Lung (tissue), 12 donors: ENCODE results near the gene CABLES1. TPM values are rescaled to one million over a fixed set of nuclear protein-coding genes. Genes with fewer than 3 reads are reported as not detected.

Experiments
- ATAC-seq: fragments of 200-7000 bp; cut with Tn5 transposase; one replicate; pipeline ENCODE4 v1.9.1; 2020; ENCODE audit warnings: moderate number of reproducible peaks; ENCODE audit not compliant: insufficient read depth, low FRiP score
- DNase-seq, 3 donors: peaks; one replicate each; pipeline ENCODE4 v3.0.0-alpha.2; 2013 to 2017
- H3K27ac ChIP-seq, 2 donors: one replicate each; pipeline ENCODE4 v1.5.1; 2013; ENCODE audit warnings: mild to moderate bottlenecking in 2 of 2, moderate library complexity in 2 of 2, control low read depth in 1 of 2, inconsistent platforms in 1 of 2, low read depth in 1 of 2, low read length in 1 of 2
- H3K27me3 ChIP-seq, 3 donors: one replicate each; pipeline ENCODE4 v1.5.1; 2013; ENCODE audit warnings: low read length in 2 of 3; ENCODE audit not compliant: control insufficient read depth in 3 of 3, insufficient read depth in 3 of 3
- H3K36me3 ChIP-seq, 4 donors: one replicate each; pipeline ENCODE4 v1.5.1; 2013; ENCODE audit warnings: low read length in 4 of 4, mild to moderate bottlenecking in 1 of 4, moderate library complexity in 1 of 4; ENCODE audit not compliant: control insufficient read depth in 4 of 4, insufficient read depth in 4 of 4
- H3K4me1 ChIP-seq, 5 donors: one replicate each; pipeline ENCODE4 v1.5.1; 2013; ENCODE audit warnings: low read length in 5 of 5, mild to moderate bottlenecking in 2 of 5, moderate library complexity in 1 of 5; ENCODE audit not compliant: control insufficient read depth in 5 of 5, insufficient read depth in 5 of 5
- H3K4me3 ChIP-seq: one replicate; pipeline ENCODE4 v1.5.1; 2013; ENCODE audit warnings: mild to moderate bottlenecking, control low read depth, moderate library complexity
- H3K9ac ChIP-seq, 2 donors: one replicate each; pipeline ENCODE4 v1.5.1; 2013; ENCODE audit warnings: low read length in 2 of 2, control low read depth in 1 of 2; ENCODE audit not compliant: insufficient read depth in 1 of 2
- H3K9me3 ChIP-seq, 4 donors: one replicate each; pipeline ENCODE4 v1.5.1; 2013; ENCODE audit warnings: low read length in 3 of 4, mild to moderate bottlenecking in 1 of 4, moderate library complexity in 1 of 4; ENCODE audit not compliant: control insufficient read depth in 4 of 4, insufficient read depth in 3 of 4
- WGBS, 2 donors: extraction: QIAGEN DNeasy Blood & Tissue Kit; methylation state at CpG; one replicate each; pipeline ENCODE4 v1.1.7; 2013; 5-methylcytosine and 5-hydroxymethylcytosine counted together
- polyA plus RNA-seq, 2 donors: library from polyadenylated mRNA; stranded (reverse); fragments of 200-250 nt; gene quantifications; one replicate each; pipeline ENCODE4 v1.2.1, GENCODE V29; 2013
- total RNA-seq, 2 donors: library from RNA; depleted of rRNA in 1 of 2; stranded (reverse); fragments of >200 nt in 1 of 2; gene quantifications; one replicate each; pipeline ENCODE4 v1.2.1, GENCODE V29; 2014 to 2021
- TF ChIP-seq, protein P1 (sequence below): IDR thresholded peaks from 2 replicates; pipeline ENCODE4 v1.5.1; 2012; ENCODE audit warnings: mild to moderate bottlenecking; ENCODE audit errors: control extremely low read depth, extremely low read depth
- donor health status: control.
- donor health status: control.
- donor health status: Bipolar disorder and iron deficiency.
- donor health status: healthy.
- donor health status: DM: yes; HTN: yes; CAD: no.

Gene CABLES1
- total and polyA plus RNA-seq, 4 donors: 4.2 to 32.6 (median 14.7) TPM

DNA sequence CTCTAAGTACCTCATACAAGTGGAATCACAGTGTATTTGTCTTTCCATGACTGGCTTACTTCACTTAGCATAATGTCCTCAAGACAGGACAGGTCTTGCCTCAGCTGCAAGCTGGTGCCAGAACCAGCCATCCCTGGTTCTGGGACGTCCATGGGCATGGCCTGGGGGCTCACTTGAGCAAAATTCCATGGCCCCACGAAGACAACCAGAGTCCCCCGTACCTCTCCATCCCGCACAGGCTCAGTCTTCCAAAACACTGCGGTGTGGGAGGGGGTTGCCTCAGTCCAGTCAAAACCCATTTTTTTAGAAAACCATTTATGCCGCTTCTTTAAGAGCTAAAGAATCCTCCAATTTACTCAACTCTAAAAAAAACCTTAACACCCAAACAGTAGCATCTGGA, 21.7 kb upstream of the CABLES1 start:
- ATAC-seq: no peak
- no peak for DNase-seq
- Histone ChIP-seq H3K36me3 (no peaks in the 10 kb centered on the region), H3K9ac (no peak overlapping the region), H3K9me3 (peaks cover 0 to 4% (median 3%) of the 10 kb centered on the region in 4 donors), H3K27me3 (no peaks in the 10 kb centered on the region), H3K27ac (no peak overlapping the region), H3K4me3 (no peak overlapping the region), H3K4me1 (peaks cover 0 to 19% (median 4%) of the 10 kb centered on the region in 5 donors)
- WGBS, 2 donors: 82 to 86% methylated on average over 6 of the region's 6 CpGs
- TF ChIP-seq, protein P1, sequence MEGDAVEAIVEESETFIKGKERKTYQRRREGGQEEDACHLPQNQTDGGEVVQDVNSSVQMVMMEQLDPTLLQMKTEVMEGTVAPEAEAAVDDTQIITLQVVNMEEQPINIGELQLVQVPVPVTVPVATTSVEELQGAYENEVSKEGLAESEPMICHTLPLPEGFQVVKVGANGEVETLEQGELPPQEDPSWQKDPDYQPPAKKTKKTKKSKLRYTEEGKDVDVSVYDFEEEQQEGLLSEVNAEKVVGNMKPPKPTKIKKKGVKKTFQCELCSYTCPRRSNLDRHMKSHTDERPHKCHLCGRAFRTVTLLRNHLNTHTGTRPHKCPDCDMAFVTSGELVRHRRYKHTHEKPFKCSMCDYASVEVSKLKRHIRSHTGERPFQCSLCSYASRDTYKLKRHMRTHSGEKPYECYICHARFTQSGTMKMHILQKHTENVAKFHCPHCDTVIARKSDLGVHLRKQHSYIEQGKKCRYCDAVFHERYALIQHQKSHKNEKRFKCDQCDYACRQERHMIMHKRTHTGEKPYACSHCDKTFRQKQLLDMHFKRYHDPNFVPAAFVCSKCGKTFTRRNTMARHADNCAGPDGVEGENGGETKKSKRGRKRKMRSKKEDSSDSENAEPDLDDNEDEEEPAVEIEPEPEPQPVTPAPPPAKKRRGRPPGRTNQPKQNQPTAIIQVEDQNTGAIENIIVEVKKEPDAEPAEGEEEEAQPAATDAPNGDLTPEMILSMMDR: no peak

DNA sequence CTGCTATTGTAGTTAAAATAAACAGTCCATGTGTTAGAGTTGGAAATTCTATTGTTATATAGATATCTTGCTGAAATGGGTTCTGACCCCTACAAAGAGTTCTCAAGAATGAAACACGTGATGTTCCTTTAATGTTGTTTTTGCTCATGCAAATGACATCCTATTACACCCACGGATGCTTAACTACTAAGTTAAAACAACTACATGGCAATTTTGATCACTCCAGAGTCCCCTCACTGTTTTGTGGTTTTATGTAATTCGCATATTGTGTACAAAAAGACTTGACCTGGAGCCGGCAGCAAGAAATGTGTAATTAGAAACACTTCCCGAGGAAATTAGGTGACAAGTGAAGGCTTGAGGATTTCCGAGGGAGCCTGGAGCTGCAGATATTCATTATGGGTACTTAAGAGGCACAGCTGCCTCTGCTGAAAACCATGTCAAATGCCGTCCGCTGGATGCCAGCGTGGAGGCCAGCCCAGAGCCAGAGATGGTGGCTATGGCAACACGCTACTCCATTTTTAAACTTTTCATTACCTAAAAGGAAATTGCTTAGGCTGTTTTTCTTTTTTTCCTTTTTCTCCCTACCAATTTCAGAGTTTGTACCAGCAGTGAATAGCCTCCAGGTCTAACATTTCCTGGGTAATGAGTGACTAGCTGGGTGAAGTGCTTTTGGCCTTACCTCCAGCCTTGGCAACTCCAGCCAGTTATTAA, 21.0 kb upstream of the CABLES1 start:
- DNase-seq (peak; percentile 60 to 75 (median 75)), ATAC-seq (peak; percentile 23)
- peaks cover 0 to 19% (median 4%) of the 10 kb centered on the region in 5 donors for H3K4me1 ChIP-seq
- no peaks in the 10 kb centered on the region for H3K36me3 ChIP-seq
- peak overlapping the region in 1 of 2 donors; percentile 40 for H3K9ac ChIP-seq
- no peak overlapping the region for H3K4me3 ChIP-seq
- H3K27me3 ChIP-seq: no peaks in the 10 kb centered on the region
- H3K27ac ChIP-seq: peak overlapping the region in 1 of 2 donors; percentile 78
- 18 to 22% methylated on average over 10 of the region's 10 CpGs for WGBS, 2 donors
- peaks cover 0 to 4% (median 3%) of the 10 kb centered on the region in 4 donors for H3K9me3 ChIP-seq
- TF ChIP-seq, protein P1: no peak

DNA sequence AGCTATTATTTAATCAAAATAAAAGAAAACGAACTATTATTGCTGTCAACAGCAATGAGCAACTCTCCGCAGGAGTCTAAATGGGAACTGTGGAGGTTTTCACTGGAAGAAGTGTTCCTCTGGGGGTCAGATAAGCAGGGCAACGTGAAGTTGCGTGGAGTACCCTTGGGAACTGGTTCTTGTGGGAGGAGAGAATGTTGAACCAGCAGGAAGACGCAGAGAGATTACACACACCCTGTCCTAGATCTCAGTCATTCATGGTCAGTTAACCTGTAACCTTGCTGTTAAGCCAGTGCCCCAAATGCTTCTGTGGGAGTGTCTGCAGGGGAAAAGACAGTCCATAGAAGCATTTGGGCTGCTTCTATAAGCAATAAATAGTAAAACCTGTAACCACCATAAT, 20.4 kb upstream of the CABLES1 start:
- no peak for DNase-seq
- TF ChIP-seq, protein P1: no peak
- peaks cover 0 to 4% (median 3%) of the 10 kb centered on the region in 4 donors for H3K9me3 ChIP-seq
- peak overlapping the region in 1 of 2 donors; percentile 40 for H3K9ac ChIP-seq
- no peak for ATAC-seq
- peak overlapping the region in 1 of 2 donors; percentile 64 for H3K27ac ChIP-seq
- H3K36me3 ChIP-seq: no peaks in the 10 kb centered on the region
- H3K4me3 ChIP-seq: no peak overlapping the region
- WGBS, 2 donors: 52 to 76% methylated on average over 5 of the region's 5 CpGs
- H3K27me3 ChIP-seq: no peaks in the 10 kb centered on the region
- H3K4me1 ChIP-seq: peaks cover 0 to 19% (median 4%) of the 10 kb centered on the region in 5 donors
